H1 (cell line): ENCODE results near the gene BCL2L13. TPM values are rescaled to one million over a fixed set of nuclear protein-coding genes. Genes with fewer than 3 reads are reported as not detected.
"Not testable (repeated sequence)": the region's sequence is repeated elsewhere in the genome, so short reads cannot be mapped to it uniquely, and the experiment has no call there.

ENCODE experiments used
- CTCF ChIA-PET: fragments of 300-600 bp; sonication (Branson Sonifier 250); formaldehyde crosslinking; loops from one replicate; lab custom pipeline; 2021; ENCODE audit not compliant: partially characterized antibody; lab: Charles Lee
- POLR2A ChIA-PET: fragments of 300-600 bp; sonication (Branson Sonifier 250); formaldehyde crosslinking; loops from one replicate; lab custom pipeline; 2021; ENCODE audit warnings: inconsistent platforms; ENCODE audit not compliant: partially characterized antibody; lab: Charles Lee
- DNase-seq, 2 experiments: peaks; one replicate each; pipeline versions ENCODE4 v3.0.0 to v3.0.0-alpha.2; 2010 to 2022; ENCODE audit warnings: low spot score in 2 of 2, low read depth in 1 of 2, mixed read lengths in 1 of 2
- FAIRE-seq: peaks from 2 replicates; lab custom pipeline; 2011; peaks lifted over from hg19 to GRCh38; lab: Jason Lieb, UNC
- H2AFZ ChIP-seq: 2 replicates; pipeline ENCODE4 v1.8.1; 2012; ENCODE audit warnings: low read length, inconsistent platforms
- H2AK5ac ChIP-seq: 2 replicates; pipeline ENCODE4 v1.6.1; 2013; ENCODE audit warnings: low read depth, low read length
- H2BK120ac ChIP-seq: replicated peaks from 2 replicates; pipeline ENCODE3; 2013; ENCODE audit warnings: low read depth, low read length, inconsistent platforms
- H2BK12ac ChIP-seq: 2 replicates; pipeline ENCODE4 v1.6.1; 2013; ENCODE audit warnings: low read depth, low read length
- H2BK15ac ChIP-seq: 2 replicates; pipeline ENCODE4 v1.6.1; 2013; ENCODE audit warnings: low read length
- H2BK20ac ChIP-seq: 2 replicates; pipeline ENCODE4 v1.6.1; 2013; ENCODE audit warnings: low read length
- H2BK5ac ChIP-seq: 2 replicates; pipeline ENCODE4 v1.6.1; 2013; ENCODE audit warnings: low read depth, low read length
- H3K14ac ChIP-seq: 2 replicates; pipeline ENCODE4 v1.6.1; 2013; ENCODE audit warnings: inconsistent platforms; ENCODE audit not compliant: insufficient read length
- H3K18ac ChIP-seq: 2 replicates; pipeline ENCODE4 v1.6.1; 2013; ENCODE audit warnings: low read length; ENCODE audit errors: extremely low read depth
- H3K23ac ChIP-seq: 2 replicates; pipeline ENCODE4 v1.6.1; 2013; ENCODE audit warnings: inconsistent platforms; ENCODE audit not compliant: insufficient read length
- H3K23me2 ChIP-seq: 2 replicates; pipeline ENCODE4 v1.6.1; 2013; ENCODE audit warnings: low read depth, low read length
- H3K27ac ChIP-seq: 2 replicates; pipeline ENCODE4 v1.6.1; 2011; ENCODE audit warnings: low read depth, low read length, inconsistent platforms
- H3K27me3 ChIP-seq, 4 experiments: replicated peaks in 1 of 4; 1 replicate in 1 of 4; 2 replicates in 3 of 4; pipeline versions ENCODE4 v1.6.1 to v1.8.1; 2011 to 2013; ENCODE audit warnings: low read length in 3 of 4, mild to moderate bottlenecking in 3 of 4, inconsistent platforms in 2 of 4, mixed read lengths in 2 of 4, moderate library complexity in 1 of 4; ENCODE audit not compliant: control insufficient read depth in 3 of 4, insufficient read depth in 3 of 4; ENCODE audit errors: extremely low read depth in 1 of 4
- H3K36me3 ChIP-seq, 4 experiments: 2 replicates each; pipeline versions ENCODE4 v1.6.1 to v1.8.1; 2011 to 2013; ENCODE audit warnings: mild to moderate bottlenecking in 4 of 4, low read length in 3 of 4, moderate library complexity in 2 of 4, control low read depth in 1 of 4, inconsistent platforms in 1 of 4; ENCODE audit not compliant: insufficient read depth in 4 of 4, control insufficient read depth in 2 of 4
- H3K4ac ChIP-seq: replicated peaks from 2 replicates; pipeline ENCODE3; 2013; ENCODE audit warnings: low read length, low read depth, mixed read lengths, inconsistent platforms; ENCODE audit not compliant: insufficient read length
- H3K4me1 ChIP-seq, 4 experiments: replicated peaks in 1 of 4; 1 replicate in 1 of 4; 2 replicates in 3 of 4; pipeline versions ENCODE4 v1.6.1 to v1.8.1; 2011 to 2013; ENCODE audit warnings: low read length in 3 of 4, inconsistent platforms in 2 of 4, mixed read lengths in 1 of 4; ENCODE audit not compliant: insufficient read depth in 4 of 4, control insufficient read depth in 3 of 4
- H3K4me2 ChIP-seq, 2 experiments: 2 replicates each; pipeline versions ENCODE4 v1.6.1 to v1.8.1; 2011 to 2013; ENCODE audit warnings: low read depth in 2 of 2, low read length in 2 of 2, control low read depth in 1 of 2, inconsistent platforms in 1 of 2, mild to moderate bottlenecking in 1 of 2; ENCODE audit not compliant: insufficient read depth in 1 of 2
- H3K4me3 ChIP-seq, 4 experiments: fragments of 200-600, 300-600 bp in 1 of 4; sonication (generic), shearing (Covaris generic), sonication (Bioruptor Twin) in 1 of 4; 2 replicates each; pipeline versions ENCODE4 v1.5.1 to v1.8.1; 2011 to 2016; ENCODE audit warnings: low read length in 4 of 4, low read depth in 3 of 4, control low read depth in 2 of 4, inconsistent platforms in 2 of 4, mild to moderate bottlenecking in 2 of 4, mixed read lengths in 1 of 4, moderate library complexity in 1 of 4; ENCODE audit not compliant: insufficient read depth in 2 of 4; ENCODE audit errors: extremely low read depth in 1 of 4
- H3K56ac ChIP-seq: replicated peaks from 2 replicates; pipeline ENCODE3; 2013; ENCODE audit warnings: low read depth, mild to moderate bottlenecking, mixed read lengths, low read length, inconsistent platforms; ENCODE audit not compliant: insufficient read length
- H3K79me1 ChIP-seq: 2 replicates; pipeline ENCODE4 v1.6.1; 2013; ENCODE audit warnings: low read depth, low read length, control low read depth
- H3K79me2 ChIP-seq, 2 experiments: 2 replicates each; pipeline versions ENCODE4 v1.6.1 to v1.8.1; 2012 to 2013; ENCODE audit warnings: low read length in 2 of 2, mild to moderate bottlenecking in 2 of 2, inconsistent platforms in 1 of 2; ENCODE audit not compliant: insufficient read depth in 2 of 2, control insufficient read depth in 1 of 2
- H3K9ac ChIP-seq, 4 experiments: replicated peaks in 1 of 4; 1 replicate in 1 of 4; 2 replicates in 3 of 4; pipeline versions ENCODE4 v1.6.1 to v1.8.1; 2011 to 2013; ENCODE audit warnings: low read depth in 3 of 4, low read length in 3 of 4, control low read depth in 2 of 4, mild to moderate bottlenecking in 2 of 4, moderate library complexity in 2 of 4, inconsistent platforms in 1 of 4; ENCODE audit errors: extremely low read depth in 1 of 4
- H3K9me3 ChIP-seq, 2 experiments: 2 replicates each; pipeline versions ENCODE4 v1.6.1 to v1.8.1; 2012 to 2013; ENCODE audit warnings: mild to moderate bottlenecking in 2 of 2, moderate library complexity in 2 of 2, control low read depth in 1 of 2, inconsistent platforms in 1 of 2, low read depth in 1 of 2, low read length in 1 of 2, mixed read lengths in 1 of 2; ENCODE audit not compliant: insufficient read depth in 2 of 2
- H4K20me1 ChIP-seq, 2 experiments: replicated peaks in 1 of 2; 2 replicates each; pipeline versions ENCODE3 to v1.8.1; 2011 to 2013; ENCODE audit warnings: inconsistent platforms in 2 of 2, low read length in 2 of 2, mild to moderate bottlenecking in 1 of 2; ENCODE audit not compliant: insufficient read depth in 2 of 2, control insufficient read depth in 1 of 2
- H4K5ac ChIP-seq: 2 replicates; pipeline ENCODE4 v1.6.1; 2013; ENCODE audit warnings: low read length, low read depth, mixed read lengths, inconsistent platforms; ENCODE audit not compliant: insufficient read length
- H4K8ac ChIP-seq: 2 replicates; pipeline ENCODE4 v1.8.0; 2013; ENCODE audit warnings: mild to moderate bottlenecking, moderate library complexity, low read length, inconsistent platforms; ENCODE audit not compliant: insufficient read depth; ENCODE audit errors: extremely low read depth
- H4K91ac ChIP-seq: replicated peaks from 2 replicates; pipeline ENCODE3; 2013; ENCODE audit warnings: low read length, mixed read lengths, inconsistent platforms; ENCODE audit not compliant: insufficient read length
- BRCA1 ChIP-seq: IDR thresholded peaks from 2 replicates; pipeline ENCODE4 v1.6.1; 2012; ENCODE audit warnings: low read depth, low read length, improper control_type of control experiment
- CHD2 ChIP-seq: IDR thresholded peaks from 2 replicates; pipeline ENCODE4 v1.6.1; 2012; ENCODE audit warnings: low read length, improper control_type of control experiment
- RAD21 ChIP-seq, 2 experiments: IDR thresholded peaks in 1 of 2; conservative IDR thresholded peaks in 1 of 2; 2 replicates each; pipeline ENCODE4 v1.6.1; 2011; ENCODE audit warnings: low read depth in 2 of 2, low read length in 2 of 2, improper control_type of control experiment in 1 of 2, inconsistent platforms in 1 of 2, mild to moderate bottlenecking in 1 of 2, moderate library complexity in 1 of 2
- TAF7 ChIP-seq: optimal IDR thresholded peaks from 2 replicates; pipeline ENCODE3; 2011; ENCODE audit warnings: low read depth, mild to moderate bottlenecking, inconsistent platforms, low read length, moderate library complexity, borderline replicate concordance
- WGBS, 2 experiments: shearing (Covaris generic) in 1 of 2; methylation state at CpG; one replicate each; pipeline versions ENCODE4 v1.1.6 to v1.1.7; 2013 to 2015; ENCODE audit warnings: low lambda C conversion rate in 2 of 2, mixed read lengths in 2 of 2, inconsistent platforms in 1 of 2, low coverage in 1 of 2, missing lambda C conversion rate in 1 of 2; ENCODE audit not compliant: insufficient replicate concordance in 2 of 2, insufficient coverage in 1 of 2, insufficient read length in 1 of 2; ENCODE audit errors: extremely low coverage in 1 of 2, missing lambda C conversion rate in 1 of 2; 5-methylcytosine and 5-hydroxymethylcytosine counted together
- polyA plus RNA-seq, 7 experiments: library from polyadenylated mRNA; depleted of rRNA in 3 of 7; stranded (reverse) in 5 of 7; unstranded in 2 of 7; fragments of >200 nt in 5 of 7; fragments of 200-250 nt in 2 of 7; gene quantifications; 1 replicate in 5 of 7; 2 replicates in 1 of 7; 4 replicates in 1 of 7; pipeline versions ENCODE4 v1.2.1 to v1.2.3, GENCODE V29; 2011 to 2013; ENCODE audit warnings: missing spikeins in 2 of 7, mixed read lengths in 2 of 7
- total RNA-seq: library from RNA; stranded (reverse); fragmentation: NEBNext Ultra II Directional; extraction: Animal tissue kit (Norgen Biotek cat#: 25700); gene quantifications from 2 replicates; pipeline ENCODE4 v1.2.1, GENCODE V29; 2021

BCL2L13 gene
- total and polyA plus RNA-seq, 2 of the 8 experiments (the other 6 are each of a cell fraction or from before 2014, with no cell fraction given): 20.7 to 35.0 TPM

DNA sequence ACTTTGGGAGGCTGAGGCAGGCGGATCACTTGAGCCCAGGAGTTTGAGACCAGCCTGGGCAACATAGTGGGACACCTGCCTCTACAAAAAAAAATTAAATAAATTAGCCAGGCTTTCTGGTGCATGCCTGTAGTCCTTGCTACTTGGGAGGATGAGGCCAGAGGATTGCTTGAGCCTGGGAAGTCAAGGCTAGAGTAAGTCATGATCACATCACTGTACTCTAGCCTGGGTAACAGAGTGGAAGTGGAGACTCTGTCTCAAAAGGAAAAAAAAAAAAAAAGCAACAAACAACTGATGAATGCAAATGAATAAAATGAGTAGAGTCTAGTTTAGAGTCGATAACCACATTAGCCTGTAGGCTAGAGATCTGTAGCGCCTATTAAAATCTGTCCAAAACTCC lies 3.9 kb upstream of the BCL2L13 start (continued):
- TF ChIP-seq BRCA1: no peak
- no peak for TF ChIP-seq RAD21 (IDR thresholded peaks at IDR 0.05 in 1 of 2, conservative IDR thresholded peaks at IDR 0.05 in 1 of 2; ENCODE audit: low read depth in 2 of 2, low read length in 2 of 2)
- no peak for TF ChIP-seq TAF7
- no peak for TF ChIP-seq CHD2

DNA sequence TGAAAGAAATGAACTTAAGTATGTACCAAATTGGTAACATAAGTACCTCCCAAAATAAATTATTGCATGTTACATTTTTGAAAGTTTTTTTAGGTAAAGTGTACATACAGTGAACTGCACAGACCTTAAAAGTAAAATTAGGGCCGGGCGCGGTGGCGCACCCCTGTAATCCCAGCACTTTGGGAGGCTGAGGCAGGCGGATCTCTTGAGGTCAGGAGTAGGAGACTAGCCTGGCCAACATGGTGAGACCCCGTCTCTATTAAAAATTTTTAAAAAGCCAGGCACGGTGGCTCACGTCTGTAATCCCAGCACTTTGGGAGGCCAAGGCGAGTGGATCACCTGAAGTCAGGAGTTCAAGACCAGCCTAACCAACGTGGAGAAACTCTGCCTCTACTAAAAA lies 1.7 kb upstream of the BCL2L13 start:
- H2BK12ac ChIP-seq, H3K9ac ChIP-seq, H3K18ac ChIP-seq, CTCF ChIA-PET, H4K91ac ChIP-seq, H2AFZ ChIP-seq, H2BK20ac ChIP-seq, H2AK5ac ChIP-seq, H3K56ac ChIP-seq, H3K9me3 ChIP-seq, H3K79me1 ChIP-seq, H3K23ac ChIP-seq, H3K14ac ChIP-seq, H4K5ac ChIP-seq, H3K4ac ChIP-seq, DNase-seq, H4K8ac ChIP-seq, H2BK15ac ChIP-seq, FAIRE-seq, H3K4me2 ChIP-seq, H4K20me1 ChIP-seq, H3K27me3 ChIP-seq, H2BK120ac ChIP-seq, H3K27ac ChIP-seq, H3K36me3 ChIP-seq, H3K4me1 ChIP-seq, H2BK5ac ChIP-seq, H3K4me3 ChIP-seq: not testable (repeated sequence)
- POLR2A ChIA-PET: interaction anchor here (0.9 to 1.4 kb wide), 2 partner anchors 27 to 66 kb away, joined by 3 to 6 read pairs; no protein-coding TSS in a partner anchor
- peaks cover 10% of the 10 kb centered on the region for H3K23me2 ChIP-seq
- WGBS, 2 experiments: 79% methylated on average over 10 of the region's 10 CpGs; no CpG with 5 or more reads in 1 of the 2 experiments
- H3K79me2 ChIP-seq: peaks cover 0 to 18% of the 10 kb centered on the region in 2 experiments; a peak in 3 of 4 replicates
